Neural crest cell (in vitro differentiated cells): ENCODE measurements around the gene DNAJC1. TPM values are rescaled to one million over a fixed set of nuclear protein-coding genes. Genes with fewer than 3 reads are reported as not detected.
A peak's percentile ranks its signal among the peaks of the same experiment; 100 is the strongest.

Source experiments
- DNase-seq: peaks from one replicate; pipeline ENCODE4 v3.0.0; 2021; ENCODE audit warnings: low read depth, mixed read lengths, low spot score
- H3K27ac Mint-ChIP-seq: one replicate; pipeline ENCODE4 v1.8.0; 2021; ENCODE audit warnings: mild to moderate bottlenecking, mixed read lengths; ENCODE audit not compliant: unreplicated experiment
- H3K27me3 Mint-ChIP-seq: 2 replicates; pipeline ENCODE4 v1.8.0; 2021; ENCODE audit warnings: low read depth, mild to moderate bottlenecking, mixed read lengths
- H3K36me3 Mint-ChIP-seq: 2 replicates; pipeline ENCODE4 v1.8.0; 2021; ENCODE audit warnings: low read depth, mild to moderate bottlenecking, mixed read lengths
- H3K4me1 Mint-ChIP-seq: 2 replicates; pipeline ENCODE4 v1.8.0; 2021; ENCODE audit warnings: mixed read lengths
- H3K4me3 Mint-ChIP-seq: one replicate; pipeline ENCODE4 v1.8.0; 2021; ENCODE audit warnings: mild to moderate bottlenecking, mixed read lengths
- H3K9me3 Mint-ChIP-seq: 2 replicates; pipeline ENCODE4 v1.8.0; 2021; ENCODE audit warnings: mixed read lengths
- total RNA-seq: library from RNA; stranded (reverse); gene quantifications from 2 replicates; pipeline ENCODE4 v1.2.1, GENCODE V29; 2021
- TF ChIP-seq, protein P1 (sequence below): fragments of 200-600 bp; sonication (generic); conservative IDR thresholded peaks from 2 replicates; pipeline ENCODE4 v1.5.0; 2021; ENCODE audit warnings: antibody characterized with exemption, mild to moderate bottlenecking

The DNAJC1 gene
- total RNA-seq, 1 donor from 2014 or later: 34.3 TPM

DNA sequence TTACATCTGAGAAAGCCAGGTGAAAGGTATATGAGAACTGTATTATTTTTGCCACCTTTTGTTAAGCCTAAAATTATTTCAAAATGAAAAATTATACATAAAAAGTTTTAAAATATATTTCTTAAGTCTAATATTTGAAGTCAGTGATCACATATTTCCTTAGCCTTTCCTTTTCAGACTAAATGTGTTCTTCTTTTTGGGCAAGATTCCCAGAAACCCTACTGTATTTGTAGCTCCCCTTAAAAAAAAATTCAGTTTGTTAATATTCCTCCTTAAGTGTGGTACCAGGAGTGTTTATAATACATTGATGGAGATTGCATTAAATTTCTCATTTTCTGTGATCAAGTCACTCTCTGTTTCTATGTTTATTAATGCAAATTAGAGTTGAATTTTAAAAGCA lies 22.8 kb downstream of the DNAJC1 start:
- no peaks in the 10 kb centered on the region for H3K27me3 Mint-ChIP-seq
- H3K4me3 Mint-ChIP-seq: no peak overlapping the region
- H3K4me1 Mint-ChIP-seq: peaks cover 43% of the 10 kb centered on the region
- peaks cover 2% of the 10 kb centered on the region for H3K36me3 Mint-ChIP-seq
- H3K27ac Mint-ChIP-seq: no peak overlapping the region
- TF ChIP-seq, protein P1, sequence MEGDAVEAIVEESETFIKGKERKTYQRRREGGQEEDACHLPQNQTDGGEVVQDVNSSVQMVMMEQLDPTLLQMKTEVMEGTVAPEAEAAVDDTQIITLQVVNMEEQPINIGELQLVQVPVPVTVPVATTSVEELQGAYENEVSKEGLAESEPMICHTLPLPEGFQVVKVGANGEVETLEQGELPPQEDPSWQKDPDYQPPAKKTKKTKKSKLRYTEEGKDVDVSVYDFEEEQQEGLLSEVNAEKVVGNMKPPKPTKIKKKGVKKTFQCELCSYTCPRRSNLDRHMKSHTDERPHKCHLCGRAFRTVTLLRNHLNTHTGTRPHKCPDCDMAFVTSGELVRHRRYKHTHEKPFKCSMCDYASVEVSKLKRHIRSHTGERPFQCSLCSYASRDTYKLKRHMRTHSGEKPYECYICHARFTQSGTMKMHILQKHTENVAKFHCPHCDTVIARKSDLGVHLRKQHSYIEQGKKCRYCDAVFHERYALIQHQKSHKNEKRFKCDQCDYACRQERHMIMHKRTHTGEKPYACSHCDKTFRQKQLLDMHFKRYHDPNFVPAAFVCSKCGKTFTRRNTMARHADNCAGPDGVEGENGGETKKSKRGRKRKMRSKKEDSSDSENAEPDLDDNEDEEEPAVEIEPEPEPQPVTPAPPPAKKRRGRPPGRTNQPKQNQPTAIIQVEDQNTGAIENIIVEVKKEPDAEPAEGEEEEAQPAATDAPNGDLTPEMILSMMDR: no peak
- DNase-seq: no peak
- peaks cover 3% of the 10 kb centered on the region for H3K9me3 Mint-ChIP-seq

DNA sequence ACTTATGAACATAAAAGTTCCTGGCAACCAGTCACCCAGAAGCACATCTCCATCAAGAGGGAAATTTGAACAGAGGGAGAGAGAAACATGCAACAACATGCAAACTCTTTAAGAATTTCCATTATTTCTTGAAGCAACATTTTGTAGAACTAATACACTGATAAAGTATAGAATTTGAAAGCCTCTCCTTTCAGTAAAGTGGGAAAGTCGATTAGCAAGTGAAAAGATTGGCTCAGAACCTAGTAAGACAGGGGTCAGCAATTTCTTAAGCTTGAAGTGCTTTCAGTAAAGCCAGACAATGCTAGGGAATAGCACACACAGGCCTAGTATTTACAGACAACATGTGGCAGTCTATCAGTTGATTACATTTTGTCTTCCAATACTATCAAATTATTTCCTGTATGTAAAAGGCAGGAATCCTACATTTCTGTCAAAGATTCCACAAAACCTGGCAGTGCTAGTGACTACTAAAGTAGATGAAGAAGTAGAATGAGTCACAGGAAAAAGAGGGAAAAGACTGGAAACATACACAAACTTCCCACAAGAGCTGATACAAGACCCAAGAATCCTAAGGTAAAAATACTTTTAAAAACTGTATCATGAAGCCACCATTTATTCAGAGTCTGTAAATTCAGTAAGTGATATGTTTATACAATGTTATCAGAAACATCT lies 25.2 kb downstream of the DNAJC1 start:
- H3K4me1 Mint-ChIP-seq: peaks cover 57% of the 10 kb centered on the region
- H3K4me3 Mint-ChIP-seq: peak overlapping the region; percentile 2
- no peak for DNase-seq
- peaks cover 3% of the 10 kb centered on the region for H3K9me3 Mint-ChIP-seq
- peak overlapping the region; percentile 4 for H3K27ac Mint-ChIP-seq
- no peaks in the 10 kb centered on the region for H3K36me3 Mint-ChIP-seq
- TF ChIP-seq, protein P1: no peak
- H3K27me3 Mint-ChIP-seq: no peaks in the 10 kb centered on the region

DNA sequence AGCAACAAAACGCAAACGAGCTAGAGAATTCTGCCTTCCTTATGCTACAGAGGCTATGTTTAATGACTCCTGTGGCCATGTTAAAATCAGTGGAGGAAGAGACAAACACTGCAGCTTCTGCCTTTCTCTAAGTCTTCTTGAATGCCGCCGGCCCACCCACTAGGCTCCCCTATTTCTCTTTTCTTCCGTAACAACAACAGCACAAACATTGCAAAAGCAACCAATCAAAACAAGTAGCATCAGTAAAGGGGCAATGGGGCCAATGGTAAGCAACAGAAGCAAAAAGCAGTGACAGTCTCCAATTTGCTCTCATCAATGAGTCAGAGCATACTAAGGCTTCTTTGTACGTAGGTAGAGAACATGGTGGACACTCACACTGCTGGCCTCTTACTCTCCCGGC lies 26.8 kb downstream of the DNAJC1 start:
- no peaks in the 10 kb centered on the region for H3K27me3 Mint-ChIP-seq
- H3K27ac Mint-ChIP-seq: peak overlapping the region; percentile 93
- peak overlapping the region; percentile 82 for H3K4me3 Mint-ChIP-seq
- H3K4me1 Mint-ChIP-seq: peaks cover 57% of the 10 kb centered on the region
- H3K9me3 Mint-ChIP-seq: no peaks in the 10 kb centered on the region
- H3K36me3 Mint-ChIP-seq: no peaks in the 10 kb centered on the region
- peak; percentile 30 for DNase-seq
- TF ChIP-seq, protein P1: no peak

DNA sequence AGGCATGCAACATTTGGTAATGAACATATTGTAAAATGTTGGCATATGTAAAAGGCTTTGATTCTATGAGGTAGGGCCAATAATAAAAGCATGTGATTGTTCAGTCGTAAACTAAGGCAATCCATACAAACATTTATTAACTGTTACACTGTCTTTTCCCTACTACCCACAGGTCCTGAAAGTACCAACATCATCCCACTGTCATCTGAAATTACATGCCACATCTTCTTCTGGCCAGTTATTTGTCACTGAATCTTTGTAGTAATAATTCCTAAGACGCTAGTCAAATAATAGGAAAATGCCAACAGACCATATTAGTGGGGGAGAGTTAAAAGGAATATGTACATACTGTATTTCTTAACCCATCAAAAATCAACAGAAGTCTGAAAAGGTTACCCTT lies 27.2 kb downstream of the DNAJC1 start:
- Mint-ChIP-seq H3K9me3 (no peaks in the 10 kb centered on the region), H3K4me1 (peaks cover 57% of the 10 kb centered on the region), H3K4me3 (peak overlapping the region; percentile 82), H3K27ac (peak overlapping the region; percentile 93), H3K27me3 (no peaks in the 10 kb centered on the region), H3K36me3 (no peaks in the 10 kb centered on the region)
- DNase-seq: no peak
- TF ChIP-seq, protein P1: no peak

DNA sequence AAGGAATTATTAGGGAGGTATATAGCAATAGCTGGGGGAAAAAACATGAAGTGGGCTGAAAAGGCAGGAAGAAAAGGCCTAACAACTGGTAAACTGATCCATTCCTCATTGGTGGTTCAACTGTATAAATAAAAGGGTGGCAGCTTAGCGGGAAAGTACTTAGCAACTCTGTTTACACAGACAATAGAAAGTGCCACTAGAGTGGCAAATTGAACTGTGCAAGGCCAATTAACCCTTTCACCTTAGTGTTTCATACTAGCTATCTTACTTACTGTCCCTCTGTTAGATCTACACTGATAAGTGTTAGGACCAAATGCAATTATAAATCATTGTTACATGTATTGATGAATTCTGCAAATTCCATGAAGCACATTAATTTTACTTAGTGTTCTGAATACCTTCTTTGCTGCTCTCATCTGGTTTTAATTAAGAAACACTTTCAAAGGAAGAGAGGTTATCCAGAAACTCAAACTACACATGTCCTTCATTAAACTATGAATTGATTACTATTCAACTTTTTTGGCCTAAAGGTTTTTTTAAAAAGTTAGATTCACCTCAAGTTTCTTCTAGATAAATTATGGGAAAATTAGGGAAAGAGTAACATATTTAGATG lies 28.0 kb downstream of the DNAJC1 start:
- Mint-ChIP-seq H3K4me3 (peak overlapping the region; percentile 73), H3K27me3 (no peaks in the 10 kb centered on the region), H3K4me1 (peaks cover 57% of the 10 kb centered on the region), H3K9me3 (no peaks in the 10 kb centered on the region), H3K36me3 (no peaks in the 10 kb centered on the region), H3K27ac (no peak overlapping the region)
- DNase-seq: no peak
- TF ChIP-seq, protein P1: no peak
